Measurements from ENCODE around the gene PCGF2.

The PCGF2 gene

DNA sequence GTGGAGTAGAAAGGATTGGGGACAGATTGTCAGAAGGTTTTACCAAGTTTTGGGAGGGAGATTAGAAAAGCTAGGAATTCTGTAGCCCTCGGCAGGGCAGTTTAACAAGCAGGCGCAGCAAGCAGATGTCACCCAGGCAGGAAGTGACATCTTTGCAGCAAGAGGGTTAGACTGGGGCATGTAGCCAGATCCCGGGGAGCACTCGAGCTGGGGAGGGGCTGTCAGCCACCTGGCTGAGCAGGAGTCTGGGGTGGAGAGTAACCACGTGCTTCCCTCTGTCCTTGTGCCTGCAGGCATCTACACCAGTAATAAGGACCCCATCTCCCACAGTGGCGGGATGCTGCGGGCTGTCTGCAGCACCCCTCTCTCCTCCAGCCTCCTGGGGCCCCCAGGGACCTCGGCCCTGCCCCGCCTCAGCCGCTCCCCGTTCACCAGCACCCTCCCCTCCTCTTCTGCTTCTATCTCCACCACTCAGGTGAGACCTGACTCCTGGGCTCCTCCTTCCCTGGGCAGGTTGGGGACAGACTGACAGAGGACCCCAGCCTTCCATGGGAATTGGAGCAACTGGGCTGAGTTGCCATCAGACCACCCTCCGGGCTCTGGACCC, 30.9 kb downstream of the PCGF2 start:
- no peak for DNase-seq

DNA sequence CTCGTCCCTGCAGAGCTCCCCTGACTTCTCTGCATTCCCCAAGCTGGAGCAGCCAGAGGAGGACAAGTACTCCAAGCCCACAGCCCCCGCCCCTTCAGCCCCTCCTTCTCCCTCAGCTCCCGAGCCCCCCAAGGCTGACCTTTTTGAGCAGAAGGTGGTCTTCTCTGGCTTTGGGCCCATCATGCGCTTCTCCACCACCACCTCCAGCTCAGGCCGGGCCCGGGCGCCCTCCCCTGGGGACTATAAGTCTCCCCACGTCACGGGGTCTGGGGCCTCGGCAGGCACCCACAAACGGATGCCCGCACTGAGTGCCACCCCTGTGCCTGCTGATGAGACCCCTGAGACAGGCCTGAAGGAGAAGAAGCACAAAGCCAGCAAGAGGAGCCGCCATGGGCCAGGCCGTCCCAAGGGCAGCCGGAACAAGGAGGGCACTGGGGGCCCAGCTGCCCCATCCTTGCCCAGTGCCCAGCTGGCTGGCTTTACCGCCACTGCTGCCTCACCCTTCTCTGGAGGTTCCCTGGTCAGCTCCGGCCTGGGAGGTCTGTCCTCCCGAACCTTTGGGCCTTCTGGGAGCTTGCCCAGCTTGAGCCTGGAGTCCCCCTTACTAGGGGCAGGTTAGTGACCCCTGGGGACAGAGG, 31.6 kb downstream of the PCGF2 start:
- DNase-seq: no peak

DNA sequence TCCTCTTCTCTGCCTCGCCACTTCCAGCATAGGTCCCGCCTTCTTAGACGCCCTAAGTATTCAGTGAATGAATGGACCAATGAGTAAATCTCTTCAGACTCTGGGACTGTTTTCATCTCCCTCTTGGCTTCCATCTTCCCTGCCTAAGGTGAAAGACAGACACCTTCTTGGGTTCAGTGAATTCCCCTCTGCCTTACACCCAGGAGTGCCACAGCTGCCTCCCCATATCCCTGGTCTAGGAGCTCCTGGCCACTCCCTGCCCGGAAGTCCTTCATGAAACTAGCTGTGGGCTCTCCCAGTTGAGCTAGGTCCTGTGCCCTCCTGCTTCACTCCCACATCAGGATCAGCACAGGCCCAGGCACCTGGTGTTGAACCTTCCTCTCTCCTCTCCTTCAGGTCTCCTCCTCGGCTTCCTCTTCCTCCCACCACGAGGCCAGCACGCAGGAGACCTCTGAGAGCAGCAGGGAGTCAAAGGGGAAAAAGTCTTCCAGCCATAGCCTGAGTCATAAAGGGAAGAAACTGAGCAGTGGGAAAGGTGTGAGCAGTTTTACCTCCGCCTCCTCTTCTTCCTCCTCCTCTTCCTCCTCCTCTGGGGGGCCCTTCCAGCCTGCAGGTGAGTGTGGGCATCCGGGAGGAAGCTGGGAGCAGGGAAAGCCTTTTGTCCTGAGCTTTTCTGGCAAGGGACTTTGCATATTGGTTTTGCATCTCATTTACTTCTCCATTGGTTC, 32.8 kb downstream of the PCGF2 start:
- DNase-seq: no peak

DNA sequence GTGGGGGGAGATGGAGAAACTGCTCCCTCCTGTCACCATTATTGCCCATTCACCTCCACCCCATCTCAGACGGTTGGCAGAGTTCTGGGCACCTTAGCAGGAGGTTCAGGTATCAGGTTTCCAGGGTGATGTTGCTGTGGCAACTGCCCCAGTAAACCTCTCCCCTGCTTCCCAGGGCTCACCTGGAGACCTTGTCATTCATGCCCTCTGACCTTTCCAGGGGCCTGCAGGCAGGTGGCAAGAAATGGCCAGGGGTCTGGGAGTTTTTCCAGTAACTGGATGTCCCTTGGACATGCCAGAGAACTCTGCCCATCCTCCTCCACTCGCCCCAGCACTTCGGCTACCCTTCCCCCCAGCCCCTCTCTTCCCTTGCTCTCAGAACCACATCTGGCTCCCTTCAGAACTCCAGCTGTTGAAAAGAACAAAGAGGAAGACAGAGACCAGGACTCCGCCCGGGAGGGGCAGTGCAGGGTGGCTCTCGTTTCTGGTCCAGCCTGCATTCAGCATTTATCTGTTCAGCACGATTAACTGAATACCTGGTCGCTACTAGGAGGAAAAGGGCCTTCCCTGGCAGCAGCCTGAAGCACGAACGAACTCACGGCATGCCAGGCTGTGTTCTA, 34.6 kb downstream of the PCGF2 start:
- no peak for DNase-seq

DNA sequence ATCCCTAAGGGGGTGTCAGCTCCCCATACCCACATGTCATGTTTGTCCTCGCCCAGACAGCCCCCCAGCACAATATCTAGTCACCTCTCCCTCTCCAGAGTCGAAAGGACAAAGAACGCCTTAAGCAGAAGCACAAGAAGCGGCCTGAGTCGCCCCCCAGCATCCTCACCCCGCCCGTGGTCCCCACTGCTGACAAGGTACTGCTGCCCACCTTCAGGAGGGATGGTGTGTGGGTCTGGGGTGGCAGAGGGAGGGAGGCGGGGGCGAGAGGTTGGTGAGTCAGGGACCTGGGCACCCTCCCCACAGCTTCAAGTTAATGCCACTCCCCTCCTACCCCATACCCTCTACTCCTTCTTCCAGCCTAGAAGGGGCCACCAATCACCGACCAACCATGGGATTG, 35.5 kb downstream of the PCGF2 start:
- no peak for DNase-seq

DNA sequence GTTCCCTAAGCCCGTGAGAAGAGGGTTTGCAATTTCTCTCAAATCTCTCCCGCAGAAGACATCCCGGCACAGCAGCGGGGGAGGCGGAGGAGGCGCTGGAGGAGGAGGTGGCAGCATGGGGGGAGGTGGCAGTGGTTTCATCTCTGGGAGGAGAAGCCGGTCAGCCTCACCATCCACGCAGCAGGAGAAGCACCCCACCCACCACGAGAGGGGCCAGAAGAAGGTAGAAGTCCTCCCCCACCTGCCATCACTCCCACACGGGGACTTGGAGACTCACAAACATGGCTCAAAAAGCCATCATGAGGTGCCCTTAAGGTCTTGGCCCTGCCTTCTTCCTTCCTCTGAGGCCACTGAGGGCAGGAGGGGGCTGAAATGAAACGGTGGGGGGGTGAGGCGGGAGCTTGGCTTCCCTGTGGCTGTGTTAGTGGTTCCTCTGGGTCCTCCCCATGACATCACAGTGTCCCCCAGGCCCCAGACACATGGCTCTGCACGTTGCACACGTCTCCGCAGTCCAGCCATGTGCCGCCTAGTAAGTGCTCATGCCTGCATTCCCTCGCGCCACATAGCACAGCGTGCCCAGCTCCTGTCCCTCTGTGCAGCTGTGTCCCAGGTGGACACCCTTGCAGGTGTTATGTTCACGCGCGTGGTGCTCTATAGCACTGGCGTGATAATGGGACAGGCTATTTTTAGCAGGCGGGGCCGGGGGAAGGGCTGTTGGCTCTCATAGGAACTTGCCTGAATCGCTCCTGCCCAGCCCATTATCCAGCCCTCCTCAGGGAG, 36.2 kb downstream of the PCGF2 start:
- peak in 1 of 3 experiments; percentile 13 for DNase-seq

DNA sequence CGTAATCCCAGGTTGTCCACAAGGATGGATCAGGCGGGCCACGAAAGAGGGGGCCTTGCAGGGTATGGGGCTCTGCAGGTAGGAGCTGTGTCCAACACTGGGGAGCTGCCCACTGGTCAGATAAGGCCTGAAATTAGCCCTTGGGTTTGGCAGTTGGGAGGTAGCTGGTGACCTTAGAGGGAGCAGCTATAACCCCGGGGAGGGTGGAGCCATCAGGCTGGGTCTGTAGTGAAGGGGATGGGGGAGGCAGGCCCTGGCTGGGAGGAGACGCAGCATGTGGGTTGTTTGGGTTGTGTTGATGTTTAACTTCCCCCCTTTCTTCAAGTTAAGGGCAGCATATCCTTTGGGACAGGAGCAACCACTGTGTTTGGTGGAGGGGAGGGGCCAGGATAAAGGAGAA, 37.2 kb downstream of the PCGF2 start:
- DNase-seq: no peak

DNA sequence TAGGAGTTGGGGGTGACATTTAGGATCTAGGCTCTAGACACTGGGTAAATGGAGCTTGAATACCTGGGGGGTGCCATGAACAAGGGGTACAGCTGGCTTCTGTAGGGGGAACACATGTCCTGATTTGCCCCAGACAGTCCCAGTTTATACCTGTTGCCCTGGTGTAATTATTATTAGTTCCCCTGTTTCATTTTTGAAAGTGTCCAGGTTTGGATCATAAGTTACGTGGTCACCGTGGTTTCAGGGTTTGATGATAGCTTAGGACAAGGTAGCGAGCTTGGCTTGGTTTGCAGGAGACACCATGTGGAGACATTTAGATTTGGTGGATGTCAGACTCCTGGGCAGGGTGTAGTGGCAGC, 37.6 kb downstream of the PCGF2 start:
- no peak for DNase-seq

DNA sequence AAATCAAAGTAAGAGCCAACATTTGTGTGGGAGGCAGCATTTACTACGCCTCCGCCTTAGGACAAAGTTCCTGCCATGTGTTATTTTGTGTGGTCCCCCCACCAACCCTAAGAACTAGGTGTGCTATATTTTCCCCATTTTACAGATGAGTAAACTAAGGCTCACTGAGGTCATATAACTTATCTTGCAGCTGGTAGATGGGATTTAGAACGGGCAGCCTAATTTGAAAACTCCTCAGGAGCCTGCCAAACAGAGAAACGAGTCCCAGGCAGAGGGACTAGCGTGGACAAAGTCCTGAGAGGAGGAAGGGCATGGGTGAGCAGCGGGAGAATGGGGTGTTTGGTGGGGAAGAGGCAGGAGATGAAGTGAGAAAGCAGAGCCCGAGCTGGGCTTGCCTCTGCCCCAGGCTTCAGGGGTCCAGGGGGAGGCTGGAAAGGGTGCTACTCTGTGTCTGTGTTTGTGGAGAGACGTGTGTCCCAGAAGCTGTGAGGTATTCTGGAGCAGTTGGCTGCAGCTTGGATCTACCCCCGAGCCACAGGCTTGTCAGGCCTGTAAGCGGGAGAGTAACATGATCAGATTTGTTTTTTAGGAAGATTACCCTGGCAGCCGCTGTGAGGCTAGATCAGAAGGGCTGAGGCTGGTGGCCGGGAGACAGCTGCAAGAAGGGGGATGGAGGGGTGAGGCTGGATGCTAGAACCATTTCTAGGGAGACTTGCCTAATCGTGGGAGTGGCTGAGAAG, 38.1 kb downstream of the PCGF2 start:
- no peak for DNase-seq

DNA sequence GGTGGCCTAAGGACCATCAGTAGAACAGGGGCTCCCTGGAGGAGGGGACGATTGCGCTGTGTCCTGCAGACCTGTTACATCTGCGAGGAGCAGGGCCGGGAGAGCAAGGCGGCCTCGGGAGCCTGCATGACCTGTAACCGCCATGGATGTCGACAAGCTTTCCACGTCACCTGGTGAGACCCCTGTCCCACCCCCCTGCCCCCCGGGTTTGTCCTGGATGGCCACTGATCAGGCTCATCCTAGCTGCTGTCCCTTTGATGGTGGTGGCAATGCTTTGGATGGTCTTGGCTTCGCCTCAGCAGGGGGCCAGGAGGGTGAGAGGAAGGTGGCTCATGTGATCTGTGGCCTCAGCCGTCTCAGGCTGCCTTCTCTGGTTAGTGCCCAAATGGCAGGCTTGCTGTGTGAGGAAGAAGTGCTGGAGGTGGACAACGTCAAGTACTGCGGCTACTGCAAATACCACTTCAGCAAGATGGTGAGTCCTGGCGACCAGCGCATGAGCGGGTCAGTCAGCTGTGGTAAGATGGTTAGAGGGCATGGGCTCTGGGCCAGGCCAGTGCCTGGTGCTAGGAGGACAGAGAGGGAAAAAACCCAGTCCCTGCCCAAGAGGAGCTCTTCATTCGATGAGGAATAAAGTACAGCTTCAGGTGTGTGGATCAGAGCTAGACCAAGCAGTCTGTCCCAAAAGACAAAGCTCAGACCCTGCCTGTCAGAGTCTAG, 38.9 kb downstream of the PCGF2 start:
- DNase-seq: no peak

DNA sequence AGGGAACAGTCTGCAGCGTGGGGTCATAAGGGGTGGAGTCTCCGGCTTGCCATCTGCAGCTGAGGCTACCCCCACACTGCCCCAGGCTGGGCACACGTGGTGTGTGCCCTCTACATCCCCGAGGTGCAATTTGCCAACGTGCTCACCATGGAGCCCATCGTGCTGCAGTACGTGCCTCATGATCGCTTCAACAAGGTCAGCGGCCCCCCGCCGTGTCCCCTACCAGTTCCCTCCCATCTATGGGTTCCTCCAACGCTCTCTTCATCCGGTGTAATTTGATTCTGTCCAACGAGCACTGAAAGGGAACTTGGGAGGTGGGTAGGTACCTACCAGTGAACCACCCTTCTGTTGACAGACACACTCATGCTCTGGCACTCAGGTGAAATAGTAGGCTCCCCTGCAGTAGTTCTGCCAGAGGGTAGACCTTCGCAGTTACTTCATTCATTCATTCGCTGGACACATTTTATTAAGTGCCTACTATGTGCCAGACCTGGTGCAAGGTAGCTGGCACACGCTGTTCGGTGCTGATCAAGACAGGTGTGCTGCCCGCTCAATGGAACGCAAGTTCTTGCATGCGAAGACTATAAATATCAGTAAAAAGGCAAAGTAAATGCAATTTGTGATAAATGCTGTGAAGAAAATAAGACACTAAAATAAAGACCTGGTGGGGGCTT, 40.3 kb downstream of the PCGF2 start:
- peak in 2 of 3 experiments; percentile 12 to 34 for DNase-seq

DNA sequence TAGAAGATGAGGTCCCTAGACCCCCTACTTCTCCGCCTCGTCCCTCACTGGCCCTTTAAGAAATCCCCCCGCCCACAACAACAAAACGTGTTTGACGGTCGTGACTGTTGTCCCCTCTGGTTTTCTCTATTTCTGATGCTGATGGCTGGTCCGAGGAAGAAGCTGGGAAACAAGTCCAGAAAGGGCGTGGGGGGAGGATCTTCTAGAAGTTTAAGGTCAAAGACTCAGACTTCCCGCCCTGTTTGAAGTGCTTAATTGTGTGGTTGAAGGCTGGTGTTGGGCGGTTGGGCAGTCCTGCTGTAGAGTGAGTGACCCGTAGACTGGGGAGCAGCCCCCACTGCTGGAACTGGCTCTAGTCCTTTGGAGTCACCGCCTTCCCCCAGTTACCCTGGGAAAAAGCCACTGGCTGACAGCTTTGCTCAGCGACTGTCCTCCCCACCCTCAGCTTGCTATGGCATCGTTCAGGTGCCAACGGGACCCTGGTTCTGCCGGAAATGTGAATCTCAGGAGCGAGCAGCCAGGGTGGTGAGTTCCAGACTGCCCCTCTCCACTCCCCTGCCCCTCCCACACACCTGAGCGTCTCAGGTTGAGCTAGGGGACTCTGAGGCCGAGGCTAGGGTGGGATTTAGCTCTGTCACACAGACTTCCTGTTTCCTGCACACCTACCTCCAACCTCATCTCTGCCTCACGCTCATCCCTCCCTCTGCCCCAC, 41.5 kb downstream of the PCGF2 start:
- peak in 1 of 3 experiments; percentile 59 for DNase-seq

DNA sequence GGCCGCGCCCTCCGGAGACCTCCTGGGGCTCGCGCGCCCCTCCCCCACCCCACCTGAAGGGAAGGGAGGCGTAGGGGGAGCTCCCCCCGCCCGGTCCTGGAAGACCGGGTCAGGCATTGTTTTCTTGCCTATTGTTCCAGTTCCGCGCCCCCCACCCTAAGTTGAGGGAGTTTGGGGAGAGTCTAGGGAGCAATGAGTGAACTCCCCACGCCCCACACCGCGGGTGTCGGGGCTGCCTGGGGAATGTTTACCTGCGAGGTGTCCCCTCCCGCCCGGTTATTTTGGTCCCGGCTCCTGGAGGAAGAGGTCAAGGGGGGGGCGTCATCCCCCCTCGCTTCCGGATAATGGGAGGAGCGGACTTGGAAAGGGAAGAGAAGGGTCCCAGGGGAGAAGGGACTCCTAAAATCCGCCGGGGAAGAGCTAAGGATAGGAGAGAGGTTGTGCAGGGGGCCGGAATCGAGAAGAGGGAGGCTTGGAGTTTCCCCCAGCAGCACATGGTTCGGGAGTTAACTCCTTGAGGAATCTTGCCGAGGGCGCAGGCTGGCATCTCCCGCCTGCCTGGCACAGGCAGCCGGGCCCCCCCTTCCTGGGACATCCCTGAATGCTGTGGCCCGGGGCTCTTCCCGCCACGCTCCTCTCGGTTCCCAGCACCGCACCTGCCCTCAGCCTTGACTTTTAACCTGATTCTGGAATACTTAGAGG, 42.2 kb downstream of the PCGF2 start:
- DNase-seq: peak; percentile 53 to 78 (median 72)

DNA sequence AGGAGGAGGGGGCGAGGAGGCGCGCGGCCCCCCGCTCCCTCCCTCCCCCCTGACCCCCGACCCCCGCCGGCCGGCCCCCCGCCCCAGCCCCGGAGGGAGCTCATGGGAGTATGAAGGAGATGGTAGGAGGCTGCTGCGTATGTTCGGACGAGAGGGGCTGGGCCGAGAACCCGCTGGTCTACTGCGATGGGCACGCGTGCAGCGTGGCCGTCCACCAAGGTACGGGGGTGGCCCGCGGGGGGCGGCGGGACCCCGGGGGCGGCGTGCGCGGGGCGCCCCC, 42.7 kb downstream of the PCGF2 start:
- no peak for DNase-seq

DNA sequence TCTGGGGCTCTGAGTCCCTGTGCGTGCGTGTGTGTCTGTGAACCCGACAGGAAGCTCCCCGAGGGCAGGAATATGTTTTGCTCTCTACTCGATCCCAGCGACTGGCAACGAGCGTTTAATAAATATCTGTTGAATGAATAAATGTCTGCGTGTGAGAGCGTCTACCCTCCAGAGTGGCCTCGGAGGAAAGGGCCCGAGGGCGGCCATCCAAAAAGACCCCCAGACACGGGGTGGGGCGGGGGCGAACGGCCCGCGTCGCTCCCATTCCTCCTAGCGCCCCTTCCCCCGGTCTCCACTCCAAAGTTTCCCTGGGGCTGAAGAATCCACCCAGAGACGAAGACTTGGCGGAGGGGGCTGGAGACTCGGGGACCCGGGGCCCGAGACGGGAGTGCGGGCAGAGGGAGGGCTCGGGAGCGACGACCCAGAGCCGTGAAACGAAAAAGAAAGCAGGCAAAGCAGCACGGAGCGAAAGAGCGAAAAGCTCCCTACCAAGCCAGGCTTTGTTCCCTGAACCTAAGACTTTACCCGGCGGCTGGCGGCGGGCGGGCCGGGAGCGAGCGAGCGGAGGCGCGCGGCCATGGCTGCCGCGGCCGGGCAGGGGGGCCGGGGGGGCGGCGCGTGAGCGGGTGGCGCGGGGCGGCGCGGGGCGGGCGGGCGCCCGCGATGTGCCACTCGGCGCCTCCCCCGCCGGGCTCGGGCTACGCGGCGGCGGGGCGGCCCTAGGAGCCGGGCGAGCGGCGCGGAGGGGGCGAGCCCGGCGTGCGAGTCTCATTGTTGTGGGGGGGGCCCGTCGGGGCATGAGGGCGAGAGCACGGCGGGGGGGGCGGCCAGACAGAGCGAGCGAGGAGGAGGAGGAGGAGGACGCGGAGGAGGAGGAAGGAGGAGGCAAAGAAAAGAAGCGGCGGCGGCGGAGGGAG, 43.3 kb downstream of the PCGF2 start, which contains the start of gene MLLT6:
Gene MLLT6, plus strand, starts transcription at position 668 of the 917 bp plus-strand sequence. CDS start 360 bp downstream, outside the sequence.
- peak; percentile 75 to 87 (median 77) for DNase-seq

DNA sequence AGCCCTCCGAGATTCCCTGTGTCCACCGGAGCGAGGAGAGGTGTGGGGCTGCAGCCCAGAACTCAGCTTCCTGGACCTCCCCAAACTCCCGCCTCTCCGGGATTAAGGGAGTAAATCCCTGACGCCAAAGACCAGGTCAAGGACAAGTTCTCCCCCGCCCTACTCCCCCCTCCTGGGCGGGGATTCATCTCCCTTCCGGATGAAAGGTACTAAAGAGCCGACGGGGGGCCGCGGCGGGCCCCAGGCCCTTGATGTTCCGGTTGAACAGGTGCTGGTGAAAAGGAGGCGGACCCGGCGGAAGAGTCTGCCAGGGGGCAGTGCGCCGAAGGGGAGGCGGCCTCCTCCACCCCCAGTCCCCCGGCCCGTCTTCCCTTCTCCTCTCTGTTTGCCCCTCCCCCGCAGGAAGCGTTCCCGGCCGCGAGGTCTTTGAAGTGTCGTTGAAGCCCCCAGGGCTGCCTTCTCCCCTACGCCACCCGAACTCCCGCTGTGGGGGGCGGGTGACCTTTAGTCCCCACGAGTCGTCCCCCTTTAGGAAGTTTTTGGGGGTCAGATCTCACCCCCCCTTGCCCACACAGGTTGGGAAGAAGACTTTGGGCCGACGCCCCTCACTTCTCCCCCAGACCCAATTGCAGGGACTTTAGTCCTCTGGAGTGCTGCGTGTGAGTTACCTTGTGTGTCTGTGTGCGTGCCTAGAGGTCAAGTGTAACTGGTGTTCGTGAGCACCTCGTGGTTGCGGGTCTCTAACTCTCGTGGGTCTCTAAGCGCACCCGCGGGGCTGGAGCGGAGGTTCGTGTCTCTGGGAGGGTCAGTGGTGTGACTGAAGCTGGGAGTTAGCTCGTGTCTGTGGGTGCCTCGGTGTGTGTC, 44.2 kb downstream of the PCGF2 start:
- DNase-seq: peak; percentile 82 to 98 (median 96)

DNA sequence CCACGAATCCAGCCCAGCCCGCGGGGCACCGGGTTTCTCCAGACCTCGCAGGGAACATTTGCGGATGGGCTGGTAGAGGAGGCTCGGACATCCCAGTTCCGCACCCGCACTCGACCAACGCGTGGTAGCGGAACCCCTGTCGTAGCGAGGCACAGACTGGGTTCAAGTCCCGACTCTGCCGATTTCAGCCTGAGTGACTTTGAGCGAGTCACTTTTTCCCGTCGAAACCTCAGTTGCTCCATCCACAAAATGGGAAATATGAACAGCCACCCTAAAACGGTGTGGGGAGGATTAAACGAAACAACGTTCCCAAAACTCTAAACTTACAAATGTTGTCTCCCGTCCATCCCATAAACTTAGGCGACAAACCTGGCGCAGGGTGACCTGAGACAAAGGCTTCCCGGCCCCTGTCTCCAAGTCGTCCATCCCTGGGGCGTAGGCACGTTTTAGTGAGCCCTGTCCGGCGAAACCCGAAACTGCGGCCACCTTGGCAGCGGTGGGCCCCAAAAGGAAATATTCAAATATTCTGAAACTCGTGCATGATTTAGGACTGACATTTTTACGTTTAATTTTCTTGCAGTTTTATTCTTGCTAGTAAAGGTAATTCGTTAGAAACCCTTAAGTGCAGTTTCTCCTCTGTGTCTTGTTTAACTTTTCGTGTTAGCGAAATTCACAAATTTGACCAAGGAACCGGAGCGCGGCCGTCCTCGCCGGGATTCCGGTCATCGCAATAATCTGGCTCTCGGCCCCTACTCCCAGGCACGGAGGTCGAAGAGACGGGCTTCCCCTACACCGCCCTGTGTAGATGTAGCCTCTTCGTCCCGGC, 45.0 kb downstream of the PCGF2 start:
- DNase-seq: peak in 2 of 3 experiments; percentile 46 to 60

Data from NCI-H1417 (cell line).